HepG2 (cell line): ENCODE measurements around the gene ALLC. TPM values are rescaled to one million over a fixed set of nuclear protein-coding genes. Genes with fewer than 3 reads are reported as not detected.

Source experiments
- ATAC-seq: fragments of 200-7000 bp; cut with Tn5 transposase; 3 replicates; pipeline ENCODE4 v1.9.1; 2020; ENCODE audit warnings: mild to moderate bottlenecking, moderate library complexity
- BruUV-seq: library from RNA; stranded (reverse); fragments of 400-500 nt; replicated peaks from 2 replicates; lab custom pipeline; 2021; lab: Mats Ljungman, UMichigan
- CTCF ChIA-PET: fragments of 300-600 bp; formaldehyde crosslinking; extraction: SDS; loops from one replicate; lab custom pipeline; 2021; ENCODE audit warnings: low total read pairs, inconsistent platforms, low intra/inter-chr PET ratio; lab: Yijun Ruan, JAX
- POLR2A ChIA-PET: fragments of 350-600 bp; sonication (Branson Sonifier 250); formaldehyde crosslinking; loops from one replicate; lab custom pipeline; 2020; ENCODE audit warnings: antibody characterized with exemption, inconsistent platforms; lab: Yijun Ruan, JAX
- DNase-seq: peaks from one replicate; pipeline ENCODE4 v3.0.0-alpha.2; 2015; ENCODE audit warnings: low spot score
- FAIRE-seq: peaks from 3 replicates; lab custom pipeline; 2011; peaks lifted over from hg19 to GRCh38; lab: Jason Lieb, UNC
- H2AFZ ChIP-seq: one replicate; pipeline ENCODE4 v1.6.1; 2011; ENCODE audit warnings: low read length, inconsistent platforms
- H3K27ac ChIP-seq: fragments of 300-600 bp; 3 replicates; pipeline ENCODE4 v1.8.0; 2011; ENCODE audit warnings: mixed run types, mild to moderate bottlenecking, mixed read lengths, low read length, inconsistent platforms; ENCODE audit not compliant: insufficient read depth; ENCODE audit errors: extremely low read length
- H3K27me3 ChIP-seq, 2 experiments: fragments of 200-600 bp in 1 of 2; 2 replicates in 1 of 2; 3 replicates in 1 of 2; pipeline versions ENCODE4 v1.6.0 to v1.8.0; 2011; ENCODE audit warnings: low read length in 2 of 2, mild to moderate bottlenecking in 2 of 2, moderate library complexity in 2 of 2, inconsistent platforms in 1 of 2; ENCODE audit not compliant: insufficient read depth in 2 of 2, control insufficient read depth in 1 of 2
- H3K36me3 ChIP-seq, 2 experiments: fragments of 200-600 bp in 1 of 2; replicated peaks in 1 of 2; 2 replicates in 1 of 2; 3 replicates in 1 of 2; pipeline versions ENCODE4 v1.5.1 to v1.8.0; 2011; ENCODE audit warnings: low read length in 2 of 2, inconsistent platforms in 1 of 2; ENCODE audit not compliant: insufficient read depth in 2 of 2, control insufficient read depth in 1 of 2
- H3K4me1 ChIP-seq: 2 replicates; pipeline ENCODE4 v1.5.1; 2012; ENCODE audit warnings: low read length, inconsistent platforms; ENCODE audit not compliant: insufficient read depth
- H3K4me2 ChIP-seq: 2 replicates; pipeline ENCODE4 v1.6.0; 2011; ENCODE audit warnings: low read depth, low read length, inconsistent platforms
- H3K4me3 ChIP-seq, 3 experiments: fragments of 200-600 bp in 1 of 3; sonication (generic), shearing (Covaris generic) in 1 of 3; replicated peaks in 1 of 3; 2 replicates each; pipeline ENCODE4 v1.5.1; 2011 to 2016; ENCODE audit warnings: low read length in 3 of 3, inconsistent platforms in 2 of 3, low read depth in 2 of 3, mild to moderate bottlenecking in 2 of 3, control low read depth in 1 of 3, mixed read lengths in 1 of 3; ENCODE audit not compliant: insufficient read depth in 1 of 3
- H3K79me2 ChIP-seq: one replicate; pipeline ENCODE4 v1.6.1; 2011; ENCODE audit warnings: low read length, inconsistent platforms; ENCODE audit not compliant: insufficient read depth
- H3K9ac ChIP-seq: 2 replicates; pipeline ENCODE4 v1.6.0; 2011; ENCODE audit warnings: mild to moderate bottlenecking, low read depth, low read length, inconsistent platforms; ENCODE audit not compliant: insufficient read depth
- H3K9me3 ChIP-seq: 2 replicates; pipeline ENCODE4 v1.5.1; 2012; ENCODE audit warnings: mild to moderate bottlenecking, low read length
- H4K20me1 ChIP-seq: 2 replicates; pipeline ENCODE4 v1.6.0; 2011; ENCODE audit warnings: inconsistent platforms, mild to moderate bottlenecking, low read length, moderate library complexity; ENCODE audit not compliant: insufficient read depth
- EZH2 ChIP-seq: conservative IDR thresholded peaks from 2 replicates; pipeline ENCODE4 v1.6.1; 2012; ENCODE audit warnings: mild to moderate bottlenecking, low read depth, low read length, moderate library complexity
- HMG20A ChIP-seq: IDR thresholded peaks from 2 replicates; pipeline ENCODE4 v1.6.1; 2016; ENCODE audit warnings: borderline replicate concordance
- NCOA1 ChIP-seq: sonication (generic); formaldehyde crosslinking; IDR thresholded peaks from 2 replicates; pipeline ENCODE4 v1.9.0; 2021; ENCODE audit warnings: missing genetic modification reagents
- ZFP62 ChIP-seq: sonication (generic); formaldehyde crosslinking; IDR thresholded peaks from 2 replicates; pipeline ENCODE4 v1.4.0; 2020; ENCODE audit warnings: missing genetic modification reagents
- ZMAT3 ChIP-seq: sonication (generic); formaldehyde crosslinking; conservative IDR thresholded peaks from 2 replicates; pipeline ENCODE4 v1.7.0; 2021; ENCODE audit warnings: missing genetic modification reagents
- ZNF496 ChIP-seq: sonication (generic); formaldehyde crosslinking; IDR thresholded peaks from 2 replicates; pipeline ENCODE4 v1.8.1; 2023; ENCODE audit warnings: mild to moderate bottlenecking, moderate library complexity, missing genetic modification reagents; ENCODE audit not compliant: insufficient replicate concordance
- ZNF530 ChIP-seq: sonication (generic); formaldehyde crosslinking; IDR thresholded peaks from 2 replicates; pipeline ENCODE4 v1.5.0; 2020; ENCODE audit warnings: low read depth, mild to moderate bottlenecking, missing genetic modification reagents
- ZNF570 ChIP-seq: sonication (generic); formaldehyde crosslinking; IDR thresholded peaks from 2 replicates; pipeline ENCODE4 v1.4.0; 2020; ENCODE audit warnings: mild to moderate bottlenecking, missing genetic modification reagents, borderline replicate concordance
- WGBS: methylation state at CpG from one replicate; pipeline ENCODE4 v1.1.6; 2017; ENCODE audit warnings: low lambda C conversion rate; 5-methylcytosine and 5-hydroxymethylcytosine counted together
- in situ Hi-C: cut with HindIII; loops from 2 replicates; pipeline ENCODE4 v1.10.0; 2017; ENCODE audit warnings: low pct_unique_long_range_greater_than_20kb; ENCODE audit not compliant: extremely low pct_ligation_motif_present
- intact Hi-C: fragments of 100-400 bp; cut with micrococcal nuclease; formaldehyde crosslinking; loops from one replicate; pipeline ENCODE4 v1.10.0; 2022; ENCODE audit not compliant: unreplicated experiment
- polyA plus RNA-seq, 8 experiments: library from polyadenylated mRNA; depleted of rRNA in 3 of 8; stranded (reverse) in 7 of 8; unstranded in 1 of 8; fragments of >200 nt; fragmentation: Illumina TruSeq in 4 of 8; extraction: Trizol in 4 of 8; gene quantifications; 2 replicates each; pipeline versions ENCODE4 v1.2.1 to v1.2.3, GENCODE V29; 2011 to 2016; ENCODE audit warnings: low read depth in 4 of 8, missing spikeins in 1 of 8, mixed read lengths in 1 of 8; ENCODE audit not compliant: insufficient read depth in 1 of 8
- total RNA-seq, 5 experiments: library from RNA; depleted of rRNA; stranded (reverse); fragments of >200 nt; fragmentation: Illumina TruSeq; extraction: Trizol; gene quantifications; 2 replicates each; pipeline ENCODE4 v1.2.3, GENCODE V29; 2016; ENCODE audit warnings: low read depth in 1 of 5
- TF ChIP-seq, protein P1 (sequence below): sonication (generic); formaldehyde crosslinking; IDR thresholded peaks from 2 replicates; pipeline ENCODE4 v1.4.0; 2020; ENCODE audit warnings: mild to moderate bottlenecking, missing genetic modification reagents
- TF ChIP-seq, protein P2 (sequence below): sonication (generic); formaldehyde crosslinking; IDR thresholded peaks from 2 replicates; pipeline ENCODE4 v1.8.1; 2023; ENCODE audit warnings: mild to moderate bottlenecking, missing genetic modification reagents, borderline replicate concordance

The ALLC gene
- total and polyA plus RNA-seq, 2 of the 13 experiments (the other 11 are each of a cell fraction or from before 2014, with no cell fraction given) = 0.08 to 0.11 TPM

DNA sequence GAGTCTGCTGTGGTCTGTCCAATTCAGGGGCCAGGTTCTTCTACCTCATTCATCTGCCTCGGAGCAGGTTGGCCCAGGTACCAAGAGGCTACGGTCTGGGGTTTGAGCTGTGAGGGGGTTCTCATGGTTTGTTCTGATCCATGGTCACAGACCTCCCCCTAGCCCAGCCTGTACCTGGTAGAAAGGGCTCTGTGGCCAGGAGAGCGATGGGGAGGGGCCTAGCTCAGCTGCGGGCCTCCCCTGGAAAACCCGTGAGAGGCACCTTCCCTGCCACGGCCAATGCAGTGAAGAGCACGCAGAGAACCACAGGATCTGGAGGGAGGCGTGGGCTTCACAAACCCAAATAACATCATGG, 19.6 kb upstream of the ALLC start (continued):
- TF ChIP-seq EZH2 = no peak
- TF ChIP-seq NCOA1 = no peak
- no peak for TF ChIP-seq HMG20A
- no peak for TF ChIP-seq ZNF530
- TF ChIP-seq ZMAT3 (CRISPR knock-in tag) = no peak
- no peak for TF ChIP-seq ZFP62 (CRISPR knock-in tag)

DNA sequence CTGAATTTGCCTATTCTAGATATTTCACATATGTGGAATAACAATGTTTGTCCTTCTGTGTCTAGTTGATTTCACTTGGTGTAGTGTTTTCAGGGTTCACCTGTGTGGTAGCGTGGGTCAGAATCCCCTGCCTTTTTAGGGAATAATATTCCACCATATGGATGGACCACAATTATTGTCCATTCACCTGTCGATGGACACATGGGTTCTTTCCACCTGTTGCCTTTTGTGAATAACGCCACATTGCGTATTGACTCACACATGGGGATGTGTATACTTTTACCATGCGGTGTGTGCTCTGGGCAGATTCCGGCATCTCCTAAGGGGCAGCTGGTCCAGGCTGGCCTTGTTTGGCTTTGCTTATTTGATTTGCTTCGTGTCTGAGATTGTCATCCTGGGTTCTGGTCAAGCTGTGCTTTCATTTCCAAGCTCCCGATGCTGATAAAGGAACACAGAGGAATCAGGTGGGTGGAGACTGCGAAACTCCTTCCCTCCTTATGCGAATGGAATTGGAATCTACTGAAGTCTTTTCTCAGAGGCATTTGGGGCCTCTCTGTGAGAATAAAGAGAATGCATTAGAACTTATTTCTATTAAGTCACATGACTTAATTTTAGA, 18.9 kb upstream of the ALLC start:
- H3K27me3 ChIP-seq = peaks cover 3 to 27% of the 10 kb centered on the region in 2 experiments
- ATAC-seq (no peak), DNase-seq (no peak)
- H2AFZ ChIP-seq = no peak overlapping the region
- no peak overlapping the region for H3K4me3 ChIP-seq
- 67% methylated on average over 10 of the region's 10 CpGs for WGBS
- intact Hi-C loops = no loop called here
- no peak overlapping the region for H3K4me2 ChIP-seq
- H3K9me3 ChIP-seq = no peaks in the 10 kb centered on the region
- POLR2A ChIA-PET = no interaction called here
- H3K4me1 ChIP-seq = no peaks in the 10 kb centered on the region
- no peaks in the 10 kb centered on the region for H3K79me2 ChIP-seq
- in situ Hi-C loops = no loop called here
- no peak overlapping the region for H3K9ac ChIP-seq
- no peaks in the 10 kb centered on the region for H3K36me3 ChIP-seq
- no peak overlapping the region for H3K27ac ChIP-seq
- BruUV-seq = no TSS peak
- CTCF ChIA-PET = no interaction called here
- H4K20me1 ChIP-seq = no peaks in the 10 kb centered on the region
- TF ChIP-seq ZNF496 = no peak
- TF ChIP-seq, all 625 proteins: peak for 0
- no peak for FAIRE-seq

DNA sequence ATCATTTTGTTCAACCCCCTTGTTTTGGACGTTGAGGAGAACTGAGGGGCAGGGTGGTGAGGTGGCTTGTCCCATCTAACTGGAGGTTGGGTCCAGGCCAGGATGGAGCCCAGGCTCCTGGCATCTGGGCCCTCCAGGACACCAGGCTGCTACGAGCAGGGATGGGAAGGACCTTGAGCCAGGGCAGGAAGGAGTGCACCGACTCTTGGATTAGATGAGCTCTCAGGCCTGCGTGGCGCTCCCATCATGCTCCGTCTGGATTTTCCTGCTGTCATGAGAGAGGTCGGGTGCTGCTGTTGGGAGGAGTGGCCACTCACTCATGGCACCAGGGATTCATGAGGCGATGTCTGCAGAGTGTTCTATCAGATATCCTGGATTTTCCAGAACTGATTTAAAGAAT, 18.3 kb upstream of the ALLC start:
- H3K36me3 ChIP-seq = no peaks in the 10 kb centered on the region
- BruUV-seq = no TSS peak
- peaks cover 2% of the 10 kb centered on the region for H3K4me1 ChIP-seq
- H3K4me3 ChIP-seq = no peak overlapping the region
- no peaks in the 10 kb centered on the region for H3K9me3 ChIP-seq
- ATAC-seq (no peak), DNase-seq (no peak), FAIRE-seq (no peak)
- no peak overlapping the region for H3K9ac ChIP-seq
- no peaks in the 10 kb centered on the region for H4K20me1 ChIP-seq
- no peaks in the 10 kb centered on the region for H3K79me2 ChIP-seq
- intact Hi-C loops (no loop called here), in situ Hi-C loops (no loop called here)
- TF ChIP-seq, protein P1, sequence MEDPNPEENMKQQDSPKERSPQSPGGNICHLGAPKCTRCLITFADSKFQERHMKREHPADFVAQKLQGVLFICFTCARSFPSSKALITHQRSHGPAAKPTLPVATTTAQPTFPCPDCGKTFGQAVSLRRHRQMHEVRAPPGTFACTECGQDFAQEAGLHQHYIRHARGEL (CRISPR knock-in tag) = no peak
- TF ChIP-seq ZNF570 (CRISPR knock-in tag) = no peak
- TF ChIP-seq, protein P2, sequence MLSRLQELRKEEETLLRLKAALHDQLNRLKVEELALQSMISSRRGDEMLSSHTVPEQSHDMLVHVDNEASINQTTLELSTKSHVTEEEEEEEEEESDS (CRISPR knock-in tag) = no peak
- ChIA-PET CTCF (no interaction called here), POLR2A (no interaction called here)
- no peak overlapping the region for H3K4me2 ChIP-seq
- no peak overlapping the region for H2AFZ ChIP-seq
- H3K27ac ChIP-seq = no peak overlapping the region
- WGBS = 77% methylated on average over 8 of the region's 8 CpGs
- peaks cover 0 to 23% of the 10 kb centered on the region in 2 experiments for H3K27me3 ChIP-seq
